SK-N-SH (cell line): ENCODE measurements around the gene CDH12. TPM values are rescaled to one million over a fixed set of nuclear protein-coding genes. Genes with fewer than 3 reads are reported as not detected.

Experiments used
- CTCF ChIA-PET: fragments of 300-600, 350-600 bp; formaldehyde crosslinking; extraction: SDS; loops from one replicate; lab custom pipeline; 2021; lab: Yijun Ruan, JAX
- POLR2A ChIA-PET: fragments of 350-600 bp; sonication (Branson Sonifier 250); formaldehyde crosslinking; extraction: SDS; loops from one replicate; lab custom pipeline; 2020; ENCODE audit warnings: antibody characterized with exemption, inconsistent platforms; lab: Yijun Ruan, JAX
- DNase-seq: peaks from one replicate; pipeline ENCODE4 v3.0.0; 2012
- H2AFZ ChIP-seq: fragments of 200-600 bp; sonication (generic); 2 replicates; pipeline ENCODE4 v1.8.1; 2016; ENCODE audit warnings: antibody characterized with exemption, mild to moderate bottlenecking, low read depth
- H3F3A ChIP-seq: fragments of 200-600 bp; sonication (generic); replicated peaks from 2 replicates; pipeline ENCODE3; 2016; ENCODE audit warnings: antibody characterized with exemption, mild to moderate bottlenecking; ENCODE audit not compliant: insufficient read depth
- H3K27ac ChIP-seq, 2 experiments: fragments of 200-500 bp in 1 of 2; fragments of 200-600 bp in 1 of 2; sonication (Bioruptor generic) in 1 of 2; sonication (generic), shearing (Covaris generic) in 1 of 2; 2 replicates each; pipeline versions ENCODE4 v1.5.1 to v1.6.1; 2014 to 2016; ENCODE audit warnings: low read depth in 2 of 2, inconsistent platforms in 1 of 2, low read length in 1 of 2, mild to moderate bottlenecking in 1 of 2, mixed read lengths in 1 of 2
- H3K27me3 ChIP-seq: fragments of 200-600 bp; sonication (generic), shearing (Covaris generic); 2 replicates; pipeline ENCODE4 v1.6.1; 2016; ENCODE audit warnings: mixed run types; ENCODE audit not compliant: insufficient read depth
- H3K36me3 ChIP-seq, 2 experiments: fragments of 200-500 bp in 1 of 2; fragments of 200-600 bp in 1 of 2; sonication (Bioruptor generic) in 1 of 2; sonication (generic) in 1 of 2; replicated peaks in 1 of 2; 2 replicates each; pipeline versions ENCODE3 to v1.5.1; 2014 to 2016; ENCODE audit warnings: low read length in 1 of 2, mild to moderate bottlenecking in 1 of 2; ENCODE audit not compliant: insufficient read depth in 2 of 2, control insufficient read depth in 1 of 2
- H3K4me1 ChIP-seq, 2 experiments: fragments of 200-500 bp in 1 of 2; fragments of 200-600 bp in 1 of 2; sonication (Bioruptor generic) in 1 of 2; sonication (generic), shearing (Covaris generic) in 1 of 2; 2 replicates each; pipeline versions ENCODE4 v1.5.1 to v1.6.1; 2014 to 2016; ENCODE audit warnings: low read depth in 1 of 2, low read length in 1 of 2, mixed run types in 1 of 2; ENCODE audit not compliant: insufficient read depth in 2 of 2, control insufficient read depth in 1 of 2
- H3K4me2 ChIP-seq: fragments of 200-600 bp; sonication (generic), shearing (Covaris generic); 2 replicates; pipeline ENCODE4 v1.6.1; 2017; ENCODE audit warnings: mixed run types
- H3K4me3 ChIP-seq, 2 experiments: fragments of 200-500 bp in 1 of 2; fragments of 200-600 bp in 1 of 2; sonication (Bioruptor generic) in 1 of 2; sonication (generic), shearing (Covaris generic) in 1 of 2; 2 replicates each; pipeline versions ENCODE4 v1.5.1 to v1.8.1; 2014 to 2016; ENCODE audit warnings: low read depth in 2 of 2, inconsistent platforms in 1 of 2, low read length in 1 of 2, mild to moderate bottlenecking in 1 of 2, mixed read lengths in 1 of 2, moderate library complexity in 1 of 2
- H3K79me2 ChIP-seq: fragments of 200-600 bp; sonication (generic); 2 replicates; pipeline ENCODE4 v1.8.1; 2017; ENCODE audit warnings: mild to moderate bottlenecking; ENCODE audit not compliant: insufficient read depth
- H3K9ac ChIP-seq: fragments of 200-600 bp; sonication (generic); 2 replicates; pipeline ENCODE4 v1.6.1; 2017; ENCODE audit warnings: mixed run types
- H3K9me2 ChIP-seq: fragments of 200-600 bp; sonication (generic); 2 replicates; pipeline ENCODE4 v1.6.1; 2017; ENCODE audit warnings: mixed run types
- H3K9me3 ChIP-seq: fragments of 200-600 bp; sonication (generic); 2 replicates; pipeline ENCODE4 v1.6.1; 2017; ENCODE audit warnings: mixed run types, mild to moderate bottlenecking, moderate library complexity
- H4K20me1 ChIP-seq: fragments of 200-600 bp; sonication (generic); 2 replicates; pipeline ENCODE4 v1.6.1; 2017; ENCODE audit warnings: mild to moderate bottlenecking, mixed run types; ENCODE audit not compliant: insufficient read depth
- CHD2 ChIP-seq: fragments of 150-350 bp; IDR thresholded peaks from 2 replicates; pipeline ENCODE4 v1.6.1; 2018; ENCODE audit warnings: low read length; ENCODE audit not compliant: partially characterized antibody
- EZH2phosphoT487 ChIP-seq: fragments of 200-600 bp; sonication (generic); IDR thresholded peaks from 2 replicates; pipeline ENCODE4 v1.6.1; 2017; ENCODE audit warnings: low read depth, mixed run types, mild to moderate bottlenecking, antibody characterized with exemption, moderate library complexity, borderline replicate concordance
- FOSL2 ChIP-seq: IDR thresholded peaks from 2 replicates; pipeline ENCODE4 v1.4.0; 2012; ENCODE audit warnings: low read depth, mild to moderate bottlenecking, moderate library complexity, borderline replicate concordance
- FOXJ3 ChIP-seq: sonication (generic); formaldehyde crosslinking; IDR thresholded peaks from 2 replicates; pipeline ENCODE4 v1.5.1; 2020; ENCODE audit warnings: mild to moderate bottlenecking, missing genetic modification reagents
- JUND ChIP-seq: IDR thresholded peaks from 2 replicates; pipeline ENCODE4 v1.4.0; 2012
- NRF1 ChIP-seq: IDR thresholded peaks from 2 replicates; pipeline ENCODE4 v1.6.1; 2012; ENCODE audit warnings: low read depth, mild to moderate bottlenecking, low read length
- POLR2AphosphoS5 ChIP-seq: IDR thresholded peaks from 2 replicates; pipeline ENCODE4 v1.6.1; 2012; ENCODE audit warnings: low read depth, low read length
- RCOR1 ChIP-seq: fragments of 150-350 bp; IDR thresholded peaks from 2 replicates; pipeline ENCODE4 v1.6.1; 2017; ENCODE audit warnings: antibody characterized with exemption, low read length
- RFX5 ChIP-seq: IDR thresholded peaks from 2 replicates; pipeline ENCODE4 v1.6.1; 2012; ENCODE audit warnings: mild to moderate bottlenecking, improper control_type of control experiment, low read length
- RXRA ChIP-seq: IDR thresholded peaks from 2 replicates; pipeline ENCODE4 v1.4.0; 2012; ENCODE audit warnings: low read depth, mild to moderate bottlenecking, borderline replicate concordance
- SMC3 ChIP-seq: IDR thresholded peaks from 2 replicates; pipeline ENCODE4 v1.6.1; 2012; ENCODE audit warnings: low read depth, low read length, improper control_type of control experiment
- TAF1 ChIP-seq: IDR thresholded peaks from 2 replicates; pipeline ENCODE4 v1.6.1; 2012; ENCODE audit warnings: low read depth, mild to moderate bottlenecking, low read length, moderate library complexity, borderline replicate concordance
- TCF12 ChIP-seq: IDR thresholded peaks from 2 replicates; pipeline ENCODE4 v1.4.0; 2012
- YY1 ChIP-seq: IDR thresholded peaks from 2 replicates; pipeline ENCODE4 v1.4.0; 2012; ENCODE audit warnings: low read depth, mild to moderate bottlenecking
- WGBS: methylation state at CpG from one replicate; pipeline ENCODE4 v1.1.6; 2017; ENCODE audit warnings: low lambda C conversion rate; 5-methylcytosine and 5-hydroxymethylcytosine counted together
- polyA plus RNA-seq, 3 experiments: library from polyadenylated mRNA; depleted of rRNA; stranded (reverse); fragments of >200 nt; gene quantifications; 2 replicates each; pipeline ENCODE4 v1.2.3, GENCODE V29; 2012
- TF ChIP-seq, protein P1 (sequence below): fragments of 150-350 bp; IDR thresholded peaks from 2 replicates; pipeline ENCODE4 v1.6.1; 2017; ENCODE audit warnings: antibody characterized with exemption, low read length, low read depth, borderline replicate concordance

Gene CDH12
- polyA plus RNA-seq, 1 of the 3 experiments (the other 2 are of a cell fraction): not detected

- CTCF ChIA-PET: no interaction called here
- under 1% methylated on average over 2 of the region's 2 CpGs for WGBS
- H3K9me3 ChIP-seq: no peaks in the 10 kb centered on the region
- H3K9me2 ChIP-seq: no peaks in the 10 kb centered on the region
- H3K4me3 ChIP-seq: no peak overlapping the region
- no peak overlapping the region for H2AFZ ChIP-seq
- no peak overlapping the region for H3K9ac ChIP-seq
- peaks cover 3% of the 10 kb centered on the region; the same call in 1 of the 2 replicates for H3K27me3 ChIP-seq
- no peaks in the 10 kb centered on the region for H3K36me3 ChIP-seq
- no peaks in the 10 kb centered on the region for H3K79me2 ChIP-seq
- no peaks in the 10 kb centered on the region for H3K4me1 ChIP-seq
- POLR2A ChIA-PET: no interaction called here
- no peak overlapping the region for H3K4me2 ChIP-seq
- no peaks in the 10 kb centered on the region for H4K20me1 ChIP-seq
- H3F3A ChIP-seq: no peaks in the 10 kb centered on the region
- no peak for TF ChIP-seq TCF12
- no peak for TF ChIP-seq JUND
- TF ChIP-seq POLR2AphosphoS5: no peak
- TF ChIP-seq RFX5: no peak
- TF ChIP-seq, protein P1, sequence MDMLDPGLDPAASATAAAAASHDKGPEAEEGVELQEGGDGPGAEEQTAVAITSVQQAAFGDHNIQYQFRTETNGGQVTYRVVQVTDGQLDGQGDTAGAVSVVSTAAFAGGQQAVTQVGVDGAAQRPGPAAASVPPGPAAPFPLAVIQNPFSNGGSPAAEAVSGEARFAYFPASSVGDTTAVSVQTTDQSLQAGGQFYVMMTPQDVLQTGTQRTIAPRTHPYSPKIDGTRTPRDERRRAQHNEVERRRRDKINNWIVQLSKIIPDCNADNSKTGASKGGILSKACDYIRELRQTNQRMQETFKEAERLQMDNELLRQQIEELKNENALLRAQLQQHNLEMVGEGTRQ: no peak
- no peak for DNase-seq
- no peak overlapping the region for H3K27ac ChIP-seq
These were observed 1043.5 kb downstream of the CDH12 start for GRCh38 chr5:21809611-21810010.

DNA sequence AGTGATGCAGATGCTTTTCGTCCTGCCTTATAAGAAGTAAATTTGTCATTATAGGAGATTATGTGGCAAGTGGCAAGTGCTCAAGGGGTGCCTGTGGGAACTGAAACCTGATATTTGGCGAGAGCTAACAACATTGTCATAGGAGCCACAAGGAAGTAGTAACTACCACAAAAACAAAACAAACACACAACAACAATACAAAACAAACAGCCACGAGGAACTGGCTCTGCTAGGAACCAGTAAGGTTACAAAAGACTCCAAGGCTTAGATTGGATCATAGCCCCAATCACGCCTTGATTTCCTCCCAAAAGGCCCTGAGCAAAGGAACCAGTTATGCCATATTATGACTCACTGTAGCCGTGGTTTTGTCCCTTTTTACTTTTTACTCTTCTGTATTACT is 1045.2 kb downstream of the CDH12 start:
- Histone ChIP-seq H3K4me2 (no peak overlapping the region), H3K79me2 (no peaks in the 10 kb centered on the region), H3F3A (no peaks in the 10 kb centered on the region), H3K9me2 (no peaks in the 10 kb centered on the region), H3K27ac (no peak overlapping the region), H2AFZ (no peak overlapping the region), H3K4me1 (no peaks in the 10 kb centered on the region), H3K9me3 (no peaks in the 10 kb centered on the region), H3K4me3 (no peak overlapping the region), H3K9ac (no peak overlapping the region), H4K20me1 (no peaks in the 10 kb centered on the region), H3K27me3 (peaks cover 3% of the 10 kb centered on the region; the same call in 1 of the 2 replicates), H3K36me3 (no peaks in the 10 kb centered on the region)
- DNase-seq: no peak
- 8% methylated on average over 5 of the region's 5 CpGs for WGBS
- TF ChIP-seq NRF1 (no peak), CHD2 (no peak), RXRA (no peak), FOSL2 (no peak), YY1 (no peak), SMC3 (no peak), EZH2phosphoT487 (no peak), FOXJ3 (CRISPR knock-in tag) (no peak), TAF1 (no peak), RCOR1 (no peak)
- ChIA-PET CTCF (no interaction called here), POLR2A (no interaction called here)
